ENCODE results near the gene THRA. TPM values are rescaled to one million over a fixed set of nuclear protein-coding genes. Genes with fewer than 3 reads are reported as not detected.

THRA gene
- total and polyA plus RNA-seq, 2 donors (not counting 3 experiments of a cell fraction or from before 2014, with no cell fraction given) = 17.4 to 29.6 TPM

GRCh38 chr17:40015998-40016985 is 46.5 kb upstream of the THRA start:
- DNase-seq (ENCODE audit: low read depth, low spot score) (no peak), FAIRE-seq (no peak)
- no peaks in the 10 kb centered on the region for H3K27me3 ChIP-seq (ENCODE audit: control insufficient read depth in 2 of 2, insufficient read depth in 2 of 2, low read length in 2 of 2)
- H3K79me2 ChIP-seq (ENCODE audit: control insufficient read depth, insufficient read depth, low read length) = peaks cover 18% of the 10 kb centered on the region
- POLR2A ChIA-PET = interaction anchor here (1.2 kb wide), 1 partner anchor 10 kb away, joined by 5 read pairs; no protein-coding TSS in a partner anchor
- dilution Hi-C loops (cut with MboI; ENCODE audit: extremely low pct_ligation_motif_present, low sequenced_read_pairs) = no loop called here
- H3K4me3 ChIP-seq (replicated peaks in 1 of 3; ENCODE audit: insufficient read depth in 1 of 3, low read depth in 1 of 3, low read length in 3 of 3) = peak overlapping the region in 1 of 3 experiments; percentile 5
- peak overlapping the region; percentile 49 for H3K4me2 ChIP-seq (ENCODE audit: insufficient read depth, low read length)
- BruUV-seq (replicated peaks) = no TSS peak
- H4K20me1 ChIP-seq (replicated peaks; ENCODE audit: control insufficient read depth, extremely low read depth, insufficient read depth, low read length) = no peaks in the 10 kb centered on the region
- H3K9me3 ChIP-seq (replicated peaks; ENCODE audit: control insufficient read depth, insufficient read depth, low read length) = no peaks in the 10 kb centered on the region
- TF ChIP-seq POLR2AphosphoS5 (IDR thresholded peaks at IDR 0.05; ENCODE audit: insufficient read depth, low read depth, low read length) = peak; percentile 21
- TF ChIP-seq POLR2A (IDR thresholded peaks at IDR 0.05; ENCODE audit: low read depth, low read length) = peak; percentile 37
- no peak for TF ChIP-seq MAX (IDR thresholded peaks at IDR 0.05; ENCODE audit: insufficient read depth, insufficient read length)
- intact Hi-C loops (cut with micrococcal nuclease) = loop anchor here (10.0 kb wide), 1 partner anchor 269 kb away; the partner anchor contains the start of gene CDC6
- peak overlapping the region; percentile 33 for H3K9ac ChIP-seq (replicated peaks; ENCODE audit: extremely low read depth, insufficient read depth, low read length)
- H3K4me1 ChIP-seq (ENCODE audit: control insufficient read depth, extremely low read depth, insufficient read depth, low read length) = peaks cover 66% of the 10 kb centered on the region
- H2AFZ ChIP-seq (ENCODE audit: low read depth, low read length) = no peak overlapping the region
- H3K9me1 ChIP-seq (replicated peaks; ENCODE audit: control insufficient read depth, extremely low read depth, insufficient read depth, low read length) = no peaks in the 10 kb centered on the region
- CTCF ChIA-PET = interaction anchor here (1.1 to 10.7 kb wide), 15 partner anchors 10 to 152 kb away, joined by 3 to 246 read pairs (median 6); partner anchors contain the start of genes MED24, MSL1, PSMD3 and THRA
- H3K27ac ChIP-seq (ENCODE audit: insufficient read depth, low read depth, low read length) = peak overlapping the region; percentile 88
- H3K36me3 ChIP-seq (ENCODE audit: control insufficient read depth in 2 of 2, extremely low read depth in 1 of 2, insufficient read depth in 2 of 2, low read length in 2 of 2) = peaks cover 0 to 3% of the 10 kb centered on the region in 2 experiments

- no TSS peak for BruUV-seq (replicated peaks)
- Histone ChIP-seq H3K27me3 (ENCODE audit: control insufficient read depth in 2 of 2, insufficient read depth in 2 of 2, low read length in 2 of 2) (no peaks in the 10 kb centered on the region), H3K9me1 (replicated peaks; ENCODE audit: control insufficient read depth, extremely low read depth, insufficient read depth, low read length) (no peaks in the 10 kb centered on the region), H3K4me3 (replicated peaks in 1 of 3; ENCODE audit: insufficient read depth in 1 of 3, low read depth in 1 of 3, low read length in 3 of 3) (no peak overlapping the region), H3K4me1 (ENCODE audit: control insufficient read depth, extremely low read depth, insufficient read depth, low read length) (peaks cover 77% of the 10 kb centered on the region), H3K27ac (ENCODE audit: insufficient read depth, low read depth, low read length) (peak overlapping the region; percentile 99), H2AFZ (ENCODE audit: low read depth, low read length) (no peak overlapping the region), H4K20me1 (replicated peaks; ENCODE audit: control insufficient read depth, extremely low read depth, insufficient read depth, low read length) (no peaks in the 10 kb centered on the region), H3K36me3 (ENCODE audit: control insufficient read depth in 2 of 2, extremely low read depth in 1 of 2, insufficient read depth in 2 of 2, low read length in 2 of 2) (peaks cover 3 to 7% of the 10 kb centered on the region in 2 experiments), H3K79me2 (ENCODE audit: control insufficient read depth, insufficient read depth, low read length) (peaks cover 18% of the 10 kb centered on the region), H3K4me2 (ENCODE audit: insufficient read depth, low read length) (no peak overlapping the region), H3K9ac (replicated peaks; ENCODE audit: extremely low read depth, insufficient read depth, low read length) (no peak overlapping the region), H3K9me3 (replicated peaks; ENCODE audit: control insufficient read depth, insufficient read depth, low read length) (no peaks in the 10 kb centered on the region)
- ChIA-PET CTCF (interaction anchor here (0.5 to 10.7 kb wide), 10 partner anchors 8 to 174 kb away, joined by 3 to 246 read pairs (median 3); partner anchors contain the start of genes MED24 and THRA), POLR2A (interaction anchor here (0.5 kb wide), 1 partner anchor 1869 kb away, joined by 3 read pairs; no protein-coding TSS in a partner anchor)
- DNase-seq (ENCODE audit: low read depth, low spot score) (no peak), FAIRE-seq (peak; percentile 58)
- TF ChIP-seq GATA2 (IDR thresholded peaks at IDR 0.05; ENCODE audit: insufficient read depth, insufficient read length, low read depth, low read length) (no peak), CTCF (IDR thresholded peaks at IDR 0.05; ENCODE audit: extremely low read depth in 1 of 2, insufficient read depth in 1 of 2, low read depth in 1 of 2, low read length in 2 of 2) (no peak), FOS (IDR thresholded peaks at IDR 0.05; ENCODE audit: borderline replicate concordance, insufficient read depth, low read length) (no peak), EZH2 (IDR thresholded peaks at IDR 0.05; ENCODE audit: borderline replicate concordance, low read depth, low read length, severe bottlenecking) (no peak)
- dilution Hi-C loops (cut with MboI; ENCODE audit: extremely low pct_ligation_motif_present, low sequenced_read_pairs) = no loop called here
- intact Hi-C loops (cut with micrococcal nuclease) = loop anchor here (10.0 kb wide), 1 partner anchor 267 kb away; the partner anchor contains the start of gene CDC6
Observed at GRCh38 chr17:40017422-40018080, 45.2 kb upstream of the THRA start.

Data from endothelial cell of umbilical vein (primary cell).